Subcutaneous adipose tissue (tissue), 4 donors: ENCODE results near the gene SCN8A. TPM values are rescaled to one million over a fixed set of nuclear protein-coding genes. Genes with fewer than 3 reads are reported as not detected.

ENCODE experiments used
- CTCF ChIP-seq: fragments of 450-650 bp; IDR thresholded peaks from one replicate; pipeline ENCODE4 v1.5.1; 2016; ENCODE audit warnings: low read depth, mild to moderate bottlenecking, control low read depth, antibody characterized with exemption, moderate library complexity
- total RNA-seq, 4 donors: library from RNA; depleted of rRNA; stranded (reverse); fragments of >200 nt; gene quantifications; one replicate each; pipeline ENCODE4 v1.1.0, GENCODE V29; 2016

Gene SCN8A
- total RNA-seq, 4 donors from 2014 or later, result 0.19 to 1.2 (median 0.68) TPM

GRCh38 chr12:51721282-51721940, 130.4 kb downstream of the SCN8A start:
- TF ChIP-seq CTCF, result no peak

DNA sequence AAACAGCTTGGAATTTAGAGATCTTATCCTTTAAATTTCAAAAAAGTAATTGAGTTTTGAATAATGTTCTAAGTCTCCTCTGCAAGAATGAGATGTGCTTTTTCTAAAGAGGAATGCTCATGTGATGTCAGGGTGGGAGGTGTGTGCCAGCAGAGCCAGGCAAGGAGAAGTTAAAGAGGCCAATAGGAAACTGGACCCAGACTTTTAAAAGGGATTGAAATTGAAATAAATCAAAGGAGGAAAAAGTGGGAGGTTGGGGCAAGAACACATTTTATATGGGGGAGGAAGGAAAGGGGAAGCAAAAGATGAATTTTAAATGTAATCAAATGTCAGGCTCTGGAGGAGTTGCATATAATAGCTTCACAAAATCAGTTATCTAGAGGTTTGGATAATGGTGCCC, 131.4 kb downstream of the SCN8A start:
- TF ChIP-seq CTCF, result no peak

DNA sequence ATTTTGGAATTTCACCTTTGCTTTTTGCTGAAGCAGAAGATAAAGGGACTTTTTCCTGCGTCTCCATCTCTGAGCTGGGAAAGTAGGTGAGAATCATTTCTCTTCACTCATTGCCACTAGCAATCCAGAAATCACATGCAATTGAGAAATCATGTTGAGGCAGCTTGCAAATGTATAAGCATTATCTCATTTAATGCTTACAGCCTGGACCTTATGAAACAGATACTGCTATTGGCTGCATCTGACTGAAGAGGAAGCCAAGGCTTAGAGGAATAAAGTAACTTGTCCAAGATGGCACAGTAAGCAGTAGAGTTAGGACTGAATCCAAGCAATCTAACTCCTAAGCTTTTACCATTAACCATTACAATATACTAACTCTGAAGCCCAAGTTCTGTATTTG, 135.1 kb downstream of the SCN8A start:
- no peak for TF ChIP-seq CTCF

GRCh38 chr12:51726931-51727330, 135.9 kb downstream of the SCN8A start:
- TF ChIP-seq CTCF, result no peak

DNA sequence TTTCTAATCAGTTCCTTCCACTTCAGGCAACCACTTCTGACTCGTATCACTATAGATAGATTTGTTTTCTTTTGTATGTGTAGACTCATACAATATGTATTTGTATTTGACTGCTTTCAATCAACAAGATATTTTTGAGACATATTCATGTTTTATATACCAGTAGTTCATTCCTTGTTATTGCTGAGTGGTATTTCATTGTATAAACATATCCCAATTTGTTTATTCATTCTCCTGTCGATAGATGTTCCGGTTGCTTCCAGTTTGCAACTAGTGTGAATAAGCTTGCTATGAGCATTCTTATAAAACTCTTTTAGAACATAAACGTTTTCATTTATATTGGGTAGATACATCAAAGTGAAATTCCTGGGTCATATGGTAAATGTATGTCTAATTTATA, 138.3 kb downstream of the SCN8A start:
- TF ChIP-seq CTCF, result no peak

DNA sequence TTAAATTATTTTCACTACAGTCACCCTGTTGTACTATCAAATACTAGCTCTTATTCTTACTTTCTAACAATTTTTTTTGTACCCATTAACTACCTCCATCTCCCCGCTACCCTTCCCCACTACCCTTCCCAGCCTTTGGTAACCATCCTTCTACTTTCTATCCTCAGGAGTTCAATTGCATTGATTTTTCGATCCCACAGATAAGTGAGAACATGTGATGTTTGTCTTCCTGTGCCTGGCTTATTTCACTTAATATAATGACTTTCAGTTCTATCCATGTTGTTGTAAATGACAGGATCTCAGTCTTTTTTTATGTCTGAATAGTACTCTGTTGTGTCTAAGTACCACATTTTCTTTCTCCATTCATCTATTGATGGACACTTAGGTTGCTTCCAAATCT, 139.7 kb downstream of the SCN8A start:
- no peak for TF ChIP-seq CTCF

- no peak for TF ChIP-seq CTCF
Measured at GRCh38 chr12:51740536-51740935, 149.5 kb downstream of the SCN8A start.
